Measurements from ENCODE around the gene REL. TPM values are rescaled to one million over a fixed set of nuclear protein-coding genes. Genes with fewer than 3 reads are reported as not detected.
A peak's percentile ranks its signal among the peaks of the same experiment; 100 is the strongest.

REL gene
- total RNA-seq, 2 donors from 2014 or later = 11.7 to 15.9 TPM

DNA sequence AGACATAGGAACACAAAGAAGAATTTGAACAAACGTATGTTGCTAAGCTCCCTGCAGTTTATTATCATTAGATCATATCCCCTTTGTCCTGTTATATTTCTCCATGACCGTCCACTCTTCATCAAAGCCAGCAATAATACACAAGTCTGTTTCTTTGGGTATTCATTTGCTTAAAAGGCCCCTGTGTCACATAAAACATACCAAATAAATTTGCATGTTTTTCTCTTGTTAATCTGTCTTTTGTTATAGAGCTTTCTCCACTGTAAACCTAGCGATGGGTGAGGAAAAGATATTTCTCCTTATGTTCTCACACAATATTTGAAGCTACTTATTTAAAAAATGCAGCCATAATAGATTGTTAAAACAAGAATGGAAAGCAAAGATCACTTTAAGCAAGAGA, 42.9 kb upstream of the REL start:
- H3K36me3 ChIP-seq (ENCODE audit: control insufficient read depth, insufficient read depth, low read length) = no peaks in the 10 kb centered on the region
- no peaks in the 10 kb centered on the region for H3K4me1 ChIP-seq (ENCODE audit: control insufficient read depth, insufficient read depth, low read length)
- no peak overlapping the region for H3K4me3 ChIP-seq (ENCODE audit: low read length)
- peaks cover 15% of the 10 kb centered on the region for H3K27me3 ChIP-seq (ENCODE audit: control insufficient read depth, insufficient read depth, low read length, poor library complexity, severe bottlenecking)
- no peaks in the 10 kb centered on the region for H3K9me3 ChIP-seq (ENCODE audit: control insufficient read depth, low read length)
- Mint-ChIP-seq H3K4me1 (no peaks in the 10 kb centered on the region), H3K36me3 (ENCODE audit: low read depth) (no peaks in the 10 kb centered on the region), H3K27me3 (ENCODE audit: insufficient read depth) (peaks cover 63% of the 10 kb centered on the region), H3K4me3 (no peak overlapping the region), H3K9me3 (no peaks in the 10 kb centered on the region), H3K27ac (no peak overlapping the region)
- DNase-seq = no peak
- TF ChIP-seq, protein P1, sequence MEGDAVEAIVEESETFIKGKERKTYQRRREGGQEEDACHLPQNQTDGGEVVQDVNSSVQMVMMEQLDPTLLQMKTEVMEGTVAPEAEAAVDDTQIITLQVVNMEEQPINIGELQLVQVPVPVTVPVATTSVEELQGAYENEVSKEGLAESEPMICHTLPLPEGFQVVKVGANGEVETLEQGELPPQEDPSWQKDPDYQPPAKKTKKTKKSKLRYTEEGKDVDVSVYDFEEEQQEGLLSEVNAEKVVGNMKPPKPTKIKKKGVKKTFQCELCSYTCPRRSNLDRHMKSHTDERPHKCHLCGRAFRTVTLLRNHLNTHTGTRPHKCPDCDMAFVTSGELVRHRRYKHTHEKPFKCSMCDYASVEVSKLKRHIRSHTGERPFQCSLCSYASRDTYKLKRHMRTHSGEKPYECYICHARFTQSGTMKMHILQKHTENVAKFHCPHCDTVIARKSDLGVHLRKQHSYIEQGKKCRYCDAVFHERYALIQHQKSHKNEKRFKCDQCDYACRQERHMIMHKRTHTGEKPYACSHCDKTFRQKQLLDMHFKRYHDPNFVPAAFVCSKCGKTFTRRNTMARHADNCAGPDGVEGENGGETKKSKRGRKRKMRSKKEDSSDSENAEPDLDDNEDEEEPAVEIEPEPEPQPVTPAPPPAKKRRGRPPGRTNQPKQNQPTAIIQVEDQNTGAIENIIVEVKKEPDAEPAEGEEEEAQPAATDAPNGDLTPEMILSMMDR (conservative IDR thresholded peaks at IDR 0.05) = no peak
- H3K27ac ChIP-seq (ENCODE audit: low read depth, low read length) = no peak overlapping the region
- 83 to 94% methylated on average over 2 to 3 of the region's 3 CpGs for WGBS, 2 experiments (ENCODE audit: insufficient coverage in 1 of 2, insufficient read length in 1 of 2)
- H3K9ac ChIP-seq (ENCODE audit: extremely low read depth, low read length, poor library complexity, severe bottlenecking) = no peak overlapping the region

DNA sequence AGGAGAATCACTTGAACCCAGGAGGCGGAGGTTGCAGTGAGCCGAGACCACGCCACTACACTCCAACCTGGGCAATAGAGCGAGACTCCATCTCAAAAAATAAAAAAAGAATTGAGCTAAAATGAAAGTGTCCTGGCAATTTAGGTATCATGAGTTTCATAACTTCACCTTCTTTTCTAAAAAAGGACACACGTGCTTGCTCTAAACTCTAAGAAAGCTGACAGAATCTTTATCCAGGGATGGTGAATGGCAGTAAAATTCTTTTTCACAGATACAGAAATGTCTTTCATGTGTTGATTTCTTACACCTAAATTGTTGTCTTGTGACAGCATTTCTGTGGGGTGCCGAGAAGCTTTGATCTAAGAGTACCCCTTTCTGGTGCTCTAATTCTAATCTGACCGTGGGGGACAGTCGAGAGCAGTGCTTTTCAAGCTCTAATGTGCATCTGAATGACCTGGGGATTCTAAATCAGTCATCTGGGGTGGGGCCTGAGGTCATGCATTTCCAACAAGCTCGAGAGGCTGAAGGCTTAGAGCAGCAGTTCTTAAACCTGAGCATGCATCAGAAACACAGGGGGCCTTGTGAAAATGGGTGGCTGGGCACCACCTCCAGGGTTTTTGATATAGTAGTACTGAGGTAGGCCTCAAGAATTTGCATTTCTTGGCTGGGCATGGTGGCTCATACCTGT, 42.1 kb upstream of the REL start:
- Mint-ChIP-seq H3K4me3 (no peak overlapping the region), H3K9me3 (no peaks in the 10 kb centered on the region), H3K27ac (no peak overlapping the region), H3K27me3 (ENCODE audit: insufficient read depth) (peaks cover 66% of the 10 kb centered on the region), H3K36me3 (ENCODE audit: low read depth) (no peaks in the 10 kb centered on the region), H3K4me1 (no peaks in the 10 kb centered on the region)
- H3K27me3 ChIP-seq (ENCODE audit: control insufficient read depth, insufficient read depth, low read length, poor library complexity, severe bottlenecking) = peaks cover 15% of the 10 kb centered on the region
- 77 to 83% methylated on average over 9 of the region's 9 CpGs for WGBS, 2 experiments (ENCODE audit: insufficient coverage in 1 of 2, insufficient read length in 1 of 2)
- H3K9me3 ChIP-seq (ENCODE audit: control insufficient read depth, low read length) = no peaks in the 10 kb centered on the region
- no peak overlapping the region for H3K4me3 ChIP-seq (ENCODE audit: low read length)
- H3K36me3 ChIP-seq (ENCODE audit: control insufficient read depth, insufficient read depth, low read length) = no peaks in the 10 kb centered on the region
- H3K27ac ChIP-seq (ENCODE audit: low read depth, low read length) = no peak overlapping the region
- no peak overlapping the region for H3K9ac ChIP-seq (ENCODE audit: extremely low read depth, low read length, poor library complexity, severe bottlenecking)
- no peaks in the 10 kb centered on the region for H3K4me1 ChIP-seq (ENCODE audit: control insufficient read depth, insufficient read depth, low read length)
- peak; percentile 67 for DNase-seq
- TF ChIP-seq, protein P1 (conservative IDR thresholded peaks at IDR 0.05) = no peak

DNA sequence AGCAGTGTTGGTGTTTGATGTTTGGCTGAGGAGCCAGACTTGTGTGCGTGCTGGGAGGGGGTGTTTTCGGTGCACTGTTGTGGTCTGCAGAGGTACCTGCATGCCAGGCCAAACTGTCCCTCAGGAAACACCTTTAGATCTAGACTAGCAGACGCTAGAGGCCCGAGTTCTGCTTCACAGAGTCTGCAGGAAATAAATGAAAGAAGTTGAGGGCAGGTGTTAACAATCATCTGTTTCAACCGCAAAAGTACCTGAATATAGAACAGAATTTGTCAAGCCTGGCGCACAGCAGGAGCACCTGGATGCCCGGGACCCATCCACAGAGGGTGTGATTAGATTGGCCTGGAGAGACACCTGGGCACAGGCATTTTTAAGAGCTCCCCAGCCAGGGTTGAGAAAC, 40.5 kb upstream of the REL start:
- H3K27ac ChIP-seq (ENCODE audit: low read depth, low read length) = no peak overlapping the region
- H3K9me3 ChIP-seq (ENCODE audit: control insufficient read depth, low read length) = no peaks in the 10 kb centered on the region
- Mint-ChIP-seq H3K36me3 (ENCODE audit: low read depth) (no peaks in the 10 kb centered on the region), H3K27ac (no peak overlapping the region), H3K4me1 (peaks cover 2% of the 10 kb centered on the region), H3K27me3 (ENCODE audit: insufficient read depth) (peaks cover 55% of the 10 kb centered on the region), H3K9me3 (no peaks in the 10 kb centered on the region), H3K4me3 (no peak overlapping the region)
- H3K4me1 ChIP-seq (ENCODE audit: control insufficient read depth, insufficient read depth, low read length) = no peaks in the 10 kb centered on the region
- TF ChIP-seq, protein P1 (conservative IDR thresholded peaks at IDR 0.05) = no peak
- WGBS, 2 experiments (ENCODE audit: insufficient coverage in 1 of 2, insufficient read length in 1 of 2) = 92 to 95% methylated on average over 7 of the region's 7 CpGs
- H3K9ac ChIP-seq (ENCODE audit: extremely low read depth, low read length, poor library complexity, severe bottlenecking) = no peak overlapping the region
- H3K4me3 ChIP-seq (ENCODE audit: low read length) = no peak overlapping the region
- no peaks in the 10 kb centered on the region for H3K36me3 ChIP-seq (ENCODE audit: control insufficient read depth, insufficient read depth, low read length)
- DNase-seq = no peak
- H3K27me3 ChIP-seq (ENCODE audit: control insufficient read depth, insufficient read depth, low read length, poor library complexity, severe bottlenecking) = peaks cover 9% of the 10 kb centered on the region
